Gastrocnemius medialis (tissue), 4 donors: Measurements from ENCODE around the gene DDX54.

Experiments used
- CTCF ChIP-seq, 5 experiments: fragments of 450-650 bp in 3 of 5; fragments of 200-600 bp in 2 of 5; sonication (generic) in 2 of 5; IDR thresholded peaks in 4 of 5; conservative IDR thresholded peaks in 1 of 5; 1 replicate in 4 of 5; 2 replicates in 1 of 5; pipeline ENCODE4 v1.5.1; 2016 to 2019; ENCODE audit warnings: antibody characterized with exemption in 5 of 5, mild to moderate bottlenecking in 3 of 5, moderate library complexity in 3 of 5
- POLR2A ChIP-seq, 2 donors: fragments of 450-650 bp; IDR thresholded peaks; one replicate each; pipeline ENCODE4 v1.6.1; 2017; ENCODE audit warnings: antibody characterized with exemption in 2 of 2, mild to moderate bottlenecking in 2 of 2, moderate library complexity in 2 of 2

GRCh38 chr12:113220593-113221180, 35.4 kb upstream of the DDX54 start:
- TF ChIP-seq CTCF (IDR thresholded peaks at IDR 0.05 in 4 of 5, conservative IDR thresholded peaks at IDR 0.05 in 1 of 5), result no peak
- no peak for TF ChIP-seq POLR2A (IDR thresholded peaks at IDR 0.05)
